Smooth muscle cell (in vitro differentiated cells): ENCODE results near the gene C4orf50. TPM values are rescaled to one million over a fixed set of nuclear protein-coding genes. Genes with fewer than 3 reads are reported as not detected.

Experiments
- DNase-seq: peaks from one replicate; lab custom pipeline; 2025; ENCODE audit not compliant: unreplicated experiment; lab: John Stamatoyannopoulos, UW
- H2AFZ ChIP-seq: fragments of 200-600 bp; sonication (generic); 2 replicates; pipeline ENCODE4 v1.6.0; 2016; ENCODE audit warnings: antibody characterized with exemption, low read depth, mild to moderate bottlenecking
- H3F3A ChIP-seq: fragments of 200-600 bp; sonication (generic); 2 replicates; pipeline ENCODE4 v1.6.0; 2017; ENCODE audit warnings: antibody characterized with exemption, low read depth
- H3K27ac ChIP-seq: fragments of 200-600 bp; sonication (generic); 2 replicates; pipeline ENCODE4 v1.5.1; 2016; ENCODE audit warnings: low read depth, mild to moderate bottlenecking
- H3K27me3 ChIP-seq: fragments of 200-600 bp; sonication (generic); 2 replicates; pipeline ENCODE4 v1.6.1; 2016; ENCODE audit warnings: low read depth, mild to moderate bottlenecking
- H3K36me3 ChIP-seq: fragments of 200-600 bp; sonication (generic); 2 replicates; pipeline ENCODE4 v1.5.1; 2016; ENCODE audit warnings: low read depth
- H3K4me1 ChIP-seq: fragments of 200-600 bp; sonication (generic); 2 replicates; pipeline ENCODE4 v1.5.1; 2016; ENCODE audit warnings: low read depth
- H3K4me2 ChIP-seq: fragments of 200-600 bp; sonication (generic); 2 replicates; pipeline ENCODE4 v1.6.0; 2016; ENCODE audit warnings: mild to moderate bottlenecking
- H3K4me3 ChIP-seq: fragments of 200-600 bp; sonication (generic); 2 replicates; pipeline ENCODE4 v1.5.1; 2016; ENCODE audit warnings: mild to moderate bottlenecking
- H3K79me2 ChIP-seq: fragments of 200-600 bp; sonication (generic); 2 replicates; pipeline ENCODE4 v1.6.0; 2016; ENCODE audit warnings: low read depth, mild to moderate bottlenecking
- H3K9ac ChIP-seq: fragments of 200-600 bp; sonication (generic); 2 replicates; pipeline ENCODE4 v1.6.0; 2016; ENCODE audit warnings: low read depth
- H3K9me3 ChIP-seq: fragments of 200-600 bp; sonication (generic); replicated peaks from 2 replicates; pipeline ENCODE4 v1.5.1; 2016; ENCODE audit warnings: low read depth
- H4K20me1 ChIP-seq: fragments of 200-600 bp; sonication (generic); 2 replicates; pipeline ENCODE4 v1.6.0; 2016; ENCODE audit warnings: low read depth
- CTCF ChIP-seq: fragments of 200-600 bp; sonication (generic); IDR thresholded peaks from 2 replicates; pipeline ENCODE4 v1.5.1; 2017; ENCODE audit warnings: borderline replicate concordance, mild to moderate bottlenecking, antibody characterized with exemption; ENCODE audit not compliant: insufficient read depth, poor library complexity, severe bottlenecking
- WGBS: methylation state at CpG from one replicate; pipeline ENCODE4 v1.1.7; 2016; ENCODE audit warnings: low lambda C conversion rate; 5-methylcytosine and 5-hydroxymethylcytosine counted together
- polyA plus RNA-seq: library from polyadenylated mRNA; unstranded; fragments of >200 nt; fragmentation: Nextera tagmentation; extraction: Ambion mirVana; gene quantifications from 2 replicates; pipeline ENCODE4 v1.2.1, GENCODE V29; 2016
- total RNA-seq: library from RNA; depleted of rRNA; stranded (reverse); fragments of >200 nt; gene quantifications from 2 replicates; pipeline ENCODE4 v1.2.3, GENCODE V29; 2014

Gene C4orf50
- total and polyA plus RNA-seq, 2 experiments from 2014 or later: not detected

DNA sequence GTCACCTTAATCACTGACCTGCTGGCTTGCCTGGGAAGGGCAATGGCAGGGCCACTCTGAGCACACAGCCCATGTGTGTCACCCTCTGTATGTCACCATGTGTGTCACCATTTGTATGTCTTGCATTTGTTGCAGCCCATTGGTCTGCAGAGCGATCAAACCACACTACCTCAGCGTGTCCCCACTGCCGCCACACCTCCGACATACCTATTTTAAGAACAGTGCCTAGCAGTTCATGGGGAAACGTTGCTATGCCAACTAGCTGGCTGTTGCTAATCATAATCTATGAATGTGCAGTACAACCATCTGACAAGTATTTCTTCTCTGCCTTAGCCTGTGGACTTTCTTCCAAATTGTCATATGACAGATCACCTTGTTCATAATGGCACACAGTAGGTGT lies 117.4 kb downstream of the C4orf50 start:
- H3K27me3 ChIP-seq: peaks cover 58% of the 10 kb centered on the region
- WGBS: 93% methylated on average over 5 of the region's 5 CpGs
- TF ChIP-seq CTCF: no peak

GRCh38 chr4:5899881-5900280 lies 118.3 kb downstream of the C4orf50 start:
- DNase-seq: no peak
- no peak overlapping the region for H2AFZ ChIP-seq
- no peaks in the 10 kb centered on the region for H3K36me3 ChIP-seq
- H3K79me2 ChIP-seq: no peaks in the 10 kb centered on the region
- no peaks in the 10 kb centered on the region for H3K4me1 ChIP-seq
- H3F3A ChIP-seq: no peaks in the 10 kb centered on the region
- H3K4me2 ChIP-seq: no peak overlapping the region
- H3K9me3 ChIP-seq: no peaks in the 10 kb centered on the region
- no peak for TF ChIP-seq CTCF
- no peak overlapping the region for H3K4me3 ChIP-seq
- peaks cover 58% of the 10 kb centered on the region for H3K27me3 ChIP-seq
- WGBS: 78% methylated on average over 5 of the region's 5 CpGs
- H3K27ac ChIP-seq: no peak overlapping the region
- H4K20me1 ChIP-seq: no peaks in the 10 kb centered on the region
- no peak overlapping the region for H3K9ac ChIP-seq

More for the DNA sequence above, 117.4 kb downstream of the C4orf50 start:
- H4K20me1 ChIP-seq: no peaks in the 10 kb centered on the region
- no peak overlapping the region for H3K4me2 ChIP-seq
- H2AFZ ChIP-seq: no peak overlapping the region
- no peaks in the 10 kb centered on the region for H3K9me3 ChIP-seq
- no peak overlapping the region for H3K9ac ChIP-seq
- no peak overlapping the region for H3K27ac ChIP-seq
- H3K4me3 ChIP-seq: no peak overlapping the region
- H3K36me3 ChIP-seq: no peaks in the 10 kb centered on the region
- peaks cover 7% of the 10 kb centered on the region for H3K4me1 ChIP-seq
- DNase-seq: no peak
- no peaks in the 10 kb centered on the region for H3F3A ChIP-seq
- H3K79me2 ChIP-seq: no peaks in the 10 kb centered on the region

GRCh38 chr4:5899396-5899795 lies 118.8 kb downstream of the C4orf50 start:
- Histone ChIP-seq H3K27me3 (peaks cover 58% of the 10 kb centered on the region), H3K4me2 (no peak overlapping the region), H3K9ac (no peak overlapping the region)

More at GRCh38 chr4:5899396-5899795, 118.8 kb downstream of the C4orf50 start:
- H3K9me3 ChIP-seq: no peaks in the 10 kb centered on the region
- no peak overlapping the region for H3K4me3 ChIP-seq
- H4K20me1 ChIP-seq: no peaks in the 10 kb centered on the region
- DNase-seq: no peak
- H3K79me2 ChIP-seq: no peaks in the 10 kb centered on the region
- H3K4me1 ChIP-seq: no peaks in the 10 kb centered on the region
- 83% methylated on average over 1 of the region's 1 CpG for WGBS
- H3K36me3 ChIP-seq: no peaks in the 10 kb centered on the region
- H3F3A ChIP-seq: no peaks in the 10 kb centered on the region
- no peak overlapping the region for H2AFZ ChIP-seq
- TF ChIP-seq CTCF: no peak
- no peak overlapping the region for H3K27ac ChIP-seq
